ENCODE measurements around the gene ADAMTSL1.

DNA sequence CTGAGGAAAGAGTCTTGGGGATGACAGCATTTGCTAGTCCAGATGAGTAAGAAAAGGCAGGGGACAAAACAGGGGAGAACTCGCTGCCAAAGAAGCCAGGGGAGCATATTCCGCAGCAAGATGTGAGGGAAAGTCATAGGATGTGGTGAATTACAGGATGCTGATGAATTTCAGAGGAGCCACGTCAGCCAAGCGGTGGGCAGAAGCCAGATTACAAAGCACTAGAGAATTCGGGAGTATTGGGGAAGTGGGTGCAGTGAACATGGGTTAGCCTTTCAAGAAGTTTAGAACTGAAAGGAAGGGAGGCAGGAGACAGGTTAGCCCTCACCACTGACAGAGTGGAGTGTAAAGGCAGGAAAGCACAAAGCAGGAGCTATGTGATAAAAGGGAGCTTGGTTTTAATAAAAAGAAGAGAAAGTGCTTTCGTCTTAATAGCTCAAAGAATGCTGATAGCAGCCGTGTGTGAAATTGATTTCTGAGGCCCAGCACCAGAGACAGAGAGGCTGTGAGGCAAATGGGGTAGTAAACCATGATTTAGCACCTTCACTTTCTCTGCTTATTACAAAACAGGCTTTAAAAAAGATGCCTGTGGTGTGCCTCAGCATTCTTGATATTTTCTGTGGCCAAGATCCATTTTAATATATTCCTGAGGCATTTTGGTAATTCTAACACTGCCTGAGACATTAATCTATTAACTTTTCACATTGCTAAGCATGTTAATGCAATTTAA, 16.9 kb downstream of the ADAMTSL1 start:
- TF ChIP-seq, protein P1, sequence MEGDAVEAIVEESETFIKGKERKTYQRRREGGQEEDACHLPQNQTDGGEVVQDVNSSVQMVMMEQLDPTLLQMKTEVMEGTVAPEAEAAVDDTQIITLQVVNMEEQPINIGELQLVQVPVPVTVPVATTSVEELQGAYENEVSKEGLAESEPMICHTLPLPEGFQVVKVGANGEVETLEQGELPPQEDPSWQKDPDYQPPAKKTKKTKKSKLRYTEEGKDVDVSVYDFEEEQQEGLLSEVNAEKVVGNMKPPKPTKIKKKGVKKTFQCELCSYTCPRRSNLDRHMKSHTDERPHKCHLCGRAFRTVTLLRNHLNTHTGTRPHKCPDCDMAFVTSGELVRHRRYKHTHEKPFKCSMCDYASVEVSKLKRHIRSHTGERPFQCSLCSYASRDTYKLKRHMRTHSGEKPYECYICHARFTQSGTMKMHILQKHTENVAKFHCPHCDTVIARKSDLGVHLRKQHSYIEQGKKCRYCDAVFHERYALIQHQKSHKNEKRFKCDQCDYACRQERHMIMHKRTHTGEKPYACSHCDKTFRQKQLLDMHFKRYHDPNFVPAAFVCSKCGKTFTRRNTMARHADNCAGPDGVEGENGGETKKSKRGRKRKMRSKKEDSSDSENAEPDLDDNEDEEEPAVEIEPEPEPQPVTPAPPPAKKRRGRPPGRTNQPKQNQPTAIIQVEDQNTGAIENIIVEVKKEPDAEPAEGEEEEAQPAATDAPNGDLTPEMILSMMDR (IDR thresholded peaks at IDR 0.05; ENCODE audit: borderline replicate concordance, extremely low read depth, low read length, poor library complexity, severe bottlenecking), result no peak
- TF ChIP-seq EZH2 (IDR thresholded peaks at IDR 0.05; ENCODE audit: borderline replicate concordance, low read depth, low read length, severe bottlenecking), result no peak

Data from DND-41 (cell line).